Activated B cell treated with CpG ODN at 0.5 μM for 24 hours (primary cell): ENCODE measurements around the gene NOL9. TPM values are rescaled to one million over a fixed set of nuclear protein-coding genes. Genes with fewer than 3 reads are reported as not detected.
"Not testable (repeated sequence)": the region's sequence is repeated elsewhere in the genome, so short reads cannot be mapped to it uniquely, and the experiment has no call there.

Experiments
- ATAC-seq: fragments of 200-7000 bp; cut with Tn5 transposase; one replicate; pipeline ENCODE4 v1.10.0; 2021; ENCODE audit warnings: low read depth, mild to moderate bottlenecking, moderate library complexity
- CTCF ChIA-PET: fragments of 350-600 bp; sonication (Branson Sonifier 250); formaldehyde crosslinking; loops from one replicate; lab custom pipeline; 2021; ENCODE audit warnings: antibody characterized with exemption; lab: Charles Lee
- POLR2A ChIA-PET: fragments of 350-600 bp; sonication (Branson Sonifier 250); formaldehyde crosslinking; loops from one replicate; lab custom pipeline; 2021; ENCODE audit warnings: antibody characterized with exemption; lab: Charles Lee
- DNase-seq: peaks from one replicate; pipeline ENCODE4 v3.0.0; 2022
- H3K27ac Mint-ChIP-seq: one replicate; pipeline ENCODE4 v1.8.0; 2020; ENCODE audit warnings: mixed read lengths
- H3K27me3 Mint-ChIP-seq: one replicate; pipeline ENCODE4 v1.8.0; 2021; ENCODE audit warnings: mixed read lengths
- H3K36me3 Mint-ChIP-seq: one replicate; pipeline ENCODE4 v1.8.0; 2021; ENCODE audit warnings: low read depth, mixed read lengths
- H3K4me1 Mint-ChIP-seq: one replicate; pipeline ENCODE4 v1.8.0; 2021; ENCODE audit warnings: mixed read lengths
- H3K4me3 Mint-ChIP-seq: one replicate; pipeline ENCODE4 v1.8.0; 2020; ENCODE audit warnings: mild to moderate bottlenecking, mixed read lengths
- H3K9me3 Mint-ChIP-seq: one replicate; pipeline ENCODE4 v1.8.0; 2020; ENCODE audit warnings: mixed read lengths
- CTCF ChIP-seq: fragments of 200-600 bp; IDR thresholded peaks from one replicate; pipeline ENCODE4 v1.8.0; 2022; ENCODE audit warnings: antibody characterized with exemption, mild to moderate bottlenecking
- intact Hi-C: fragments of 100-400 bp; cut with micrococcal nuclease; formaldehyde crosslinking; loops from one replicate; pipeline ENCODE4 v1.15.1; 2024
- total RNA-seq: library from RNA; stranded (reverse); gene quantifications from 2 replicates; pipeline ENCODE4 v1.2.3, GENCODE V29; 2022

Gene NOL9
- total RNA-seq, 1 donor from 2014 or later: 58.6 TPM

- peaks cover 15% of the 10 kb centered on the region for H3K4me1 Mint-ChIP-seq
- H3K27me3 Mint-ChIP-seq: peaks cover 27% of the 10 kb centered on the region
- no peaks in the 10 kb centered on the region for H3K9me3 Mint-ChIP-seq
- ATAC-seq (no peak), DNase-seq (no peak)
- ChIA-PET POLR2A (no interaction called here), CTCF (no interaction called here)
- H3K27ac Mint-ChIP-seq: no peak overlapping the region
- no peaks in the 10 kb centered on the region for H3K36me3 Mint-ChIP-seq
- no peak for TF ChIP-seq CTCF
- peak overlapping the region; percentile 24 for H3K4me3 Mint-ChIP-seq
- intact Hi-C loops: no loop called here
These were observed 58.0 kb downstream of the NOL9 start for GRCh38 chr1:6496365-6496721.

- no peak for TF ChIP-seq CTCF
- ChIA-PET CTCF (no interaction called here), POLR2A (no interaction called here)
- Mint-ChIP-seq H3K36me3 (no peaks in the 10 kb centered on the region), H3K9me3 (no peaks in the 10 kb centered on the region), H3K27me3 (peaks cover 21% of the 10 kb centered on the region), H3K4me3 (no peak overlapping the region), H3K27ac (no peak overlapping the region), H3K4me1 (peaks cover 17% of the 10 kb centered on the region)
- DNase-seq (no peak), ATAC-seq (no peak)
- intact Hi-C loops: no loop called here
These were observed 58.6 kb downstream of the NOL9 start for GRCh38 chr1:6495540-6496364.

GRCh38 chr1:6495041-6495441 is 59.3 kb downstream of the NOL9 start:
- Mint-ChIP-seq H3K27me3 (peaks cover 20% of the 10 kb centered on the region), H3K27ac (no peak overlapping the region), H3K4me1 (peaks cover 17% of the 10 kb centered on the region), H3K4me3 (no peak overlapping the region), H3K9me3 (no peaks in the 10 kb centered on the region), H3K36me3 (no peaks in the 10 kb centered on the region)
- no peak for TF ChIP-seq CTCF
- CTCF ChIA-PET: no interaction called here
- DNase-seq (no peak), ATAC-seq (no peak)
- POLR2A ChIA-PET: no interaction called here
- intact Hi-C loops: no loop called here

GRCh38 chr1:6494627-6495026 is 59.7 kb downstream of the NOL9 start:
- CTCF ChIA-PET: no interaction called here
- Mint-ChIP-seq H3K9me3 (no peaks in the 10 kb centered on the region), H3K4me3 (no peak overlapping the region), H3K27ac (no peak overlapping the region), H3K4me1 (peaks cover 17% of the 10 kb centered on the region), H3K27me3 (peaks cover 20% of the 10 kb centered on the region), H3K36me3 (no peaks in the 10 kb centered on the region)
- no peak for ATAC-seq
- POLR2A ChIA-PET: interaction anchor here (0.7 kb wide), 1 partner anchor 44 kb away, joined by 5 read pairs; no protein-coding TSS in a partner anchor
- no peak for DNase-seq
- TF ChIP-seq CTCF: no peak
- intact Hi-C loops: loop anchor here (5.0 kb wide), 1 partner anchor 133 kb away; no protein-coding TSS in a partner anchor

- DNase-seq, H3K4me3 Mint-ChIP-seq, H3K27ac Mint-ChIP-seq, ATAC-seq, H3K36me3 Mint-ChIP-seq, CTCF ChIA-PET, H3K9me3 Mint-ChIP-seq: not testable (repeated sequence)
- intact Hi-C loops: loop anchor here (5.0 kb wide), 1 partner anchor 133 kb away; no protein-coding TSS in a partner anchor
- POLR2A ChIA-PET: interaction anchor here (0.7 kb wide), 1 partner anchor 45 kb away, joined by 5 read pairs; no protein-coding TSS in a partner anchor
- Mint-ChIP-seq H3K4me1 (peaks cover 17% of the 10 kb centered on the region), H3K27me3 (peaks cover 16% of the 10 kb centered on the region)
These were observed 60.5 kb downstream of the NOL9 start for GRCh38 chr1:6493834-6494223.
